Endodermal cell (in vitro differentiated cells): ENCODE results near the gene RNF10. TPM values are rescaled to one million over a fixed set of nuclear protein-coding genes. Genes with fewer than 3 reads are reported as not detected.

ENCODE experiments used
- DNase-seq: peaks from one replicate; pipeline ENCODE4 v3.0.0-alpha.2; 2017
- H3K27ac ChIP-seq: 2 replicates; pipeline ENCODE4 v1.5.1; 2013; ENCODE audit warnings: mild to moderate bottlenecking, low read depth, low read length, moderate library complexity
- H3K27me3 ChIP-seq: 2 replicates; pipeline ENCODE4 v1.6.1; 2013; ENCODE audit warnings: mild to moderate bottlenecking, low read length, moderate library complexity; ENCODE audit not compliant: insufficient read depth, control insufficient read depth, poor library complexity, severe bottlenecking
- H3K36me3 ChIP-seq: 2 replicates; pipeline ENCODE4 v1.7.0; 2013; ENCODE audit warnings: mild to moderate bottlenecking, low read length, moderate library complexity; ENCODE audit not compliant: control insufficient read depth, insufficient read depth
- H3K4me1 ChIP-seq: one replicate; pipeline ENCODE4 v1.7.0; 2013; ENCODE audit warnings: low read length; ENCODE audit not compliant: control insufficient read depth, insufficient read depth
- H3K4me3 ChIP-seq: 2 replicates; pipeline ENCODE4 v1.5.1; 2013; ENCODE audit warnings: mild to moderate bottlenecking, low read length, moderate library complexity
- H3K9ac ChIP-seq: 2 replicates; pipeline ENCODE4 v1.6.1; 2013; ENCODE audit warnings: mild to moderate bottlenecking, low read length, moderate library complexity; ENCODE audit not compliant: poor library complexity, severe bottlenecking; ENCODE audit errors: extremely low read depth
- H3K9me3 ChIP-seq: 2 replicates; pipeline ENCODE4 v1.6.1; 2013; ENCODE audit warnings: mild to moderate bottlenecking, low read length, moderate library complexity; ENCODE audit not compliant: control insufficient read depth
- H3K27ac Mint-ChIP-seq: 2 replicates; pipeline ENCODE4 v1.8.0; 2020; ENCODE audit warnings: mixed read lengths
- H3K27me3 Mint-ChIP-seq: 2 replicates; pipeline ENCODE4 v1.8.0; 2021; ENCODE audit warnings: mild to moderate bottlenecking, mixed read lengths; ENCODE audit not compliant: insufficient read depth
- H3K36me3 Mint-ChIP-seq: 2 replicates; pipeline ENCODE4 v1.8.0; 2020; ENCODE audit warnings: low read depth, mixed read lengths
- H3K4me1 Mint-ChIP-seq: 2 replicates; pipeline ENCODE4 v1.8.0; 2020; ENCODE audit warnings: mixed read lengths
- H3K4me3 Mint-ChIP-seq: 2 replicates; pipeline ENCODE4 v1.8.0; 2020; ENCODE audit warnings: mild to moderate bottlenecking, moderate library complexity, mixed read lengths
- H3K9me3 Mint-ChIP-seq: 2 replicates; pipeline ENCODE4 v1.8.0; 2020; ENCODE audit warnings: mild to moderate bottlenecking, mixed read lengths
- WGBS, 2 experiments: methylation state at CpG; one replicate each; pipeline versions ENCODE4 v1.1.5 to v1.1.7; 2013; ENCODE audit warnings: missing lambda C conversion rate in 2 of 2, mixed read lengths in 1 of 2; ENCODE audit not compliant: insufficient coverage in 1 of 2, insufficient read length in 1 of 2; 5-methylcytosine and 5-hydroxymethylcytosine counted together
- total RNA-seq, 2 donors: library from RNA; stranded (reverse); fragmentation: NEBNext Ultra II Directional in 1 of 2; extraction: Animal tissue kit (Norgen Biotek cat#: 25700) in 1 of 2; gene quantifications; 2 replicates in 1 of 2; 3 replicates in 1 of 2; pipeline ENCODE4 v1.2.1, GENCODE V29; 2021
- TF ChIP-seq, protein P1 (sequence below): fragments of 200-600 bp; sonication (generic); conservative IDR thresholded peaks from 2 replicates; pipeline ENCODE4 v1.5.0; 2021; ENCODE audit warnings: antibody characterized with exemption, mild to moderate bottlenecking

Gene RNF10
- total RNA-seq, 2 donors from 2014 or later: 167 to 182 TPM

DNA sequence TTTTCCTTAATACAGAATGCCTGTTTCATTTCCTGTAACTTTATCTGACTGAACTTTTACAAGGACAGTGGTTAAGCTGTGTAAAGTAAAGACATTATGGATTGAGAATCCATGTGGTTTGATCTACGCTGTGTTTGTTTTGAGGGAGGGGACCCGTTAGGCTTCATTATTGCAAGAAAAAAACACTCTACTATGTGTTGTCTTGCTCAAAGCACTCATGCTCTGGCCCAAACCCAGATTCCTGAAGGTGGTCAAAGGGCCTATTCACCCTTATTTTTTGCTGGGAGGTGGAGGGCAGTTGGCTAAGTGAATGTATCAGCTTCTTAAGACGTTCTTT is 11.9 kb downstream of the RNF10 start:
- Histone ChIP-seq H3K4me3 (no peak overlapping the region), H3K9ac (no peak overlapping the region), H3K4me1 (peaks cover 4% of the 10 kb centered on the region), H3K9me3 (no peaks in the 10 kb centered on the region), H3K27ac (no peak overlapping the region), H3K27me3 (no peaks in the 10 kb centered on the region), H3K36me3 (peaks cover 66% of the 10 kb centered on the region)
- no peak for DNase-seq
- no peaks in the 10 kb centered on the region for H3K27me3 Mint-ChIP-seq
- 94 to 100% methylated on average over 1 to 3 of the region's 3 CpGs for WGBS, 2 experiments
- TF ChIP-seq, protein P1, sequence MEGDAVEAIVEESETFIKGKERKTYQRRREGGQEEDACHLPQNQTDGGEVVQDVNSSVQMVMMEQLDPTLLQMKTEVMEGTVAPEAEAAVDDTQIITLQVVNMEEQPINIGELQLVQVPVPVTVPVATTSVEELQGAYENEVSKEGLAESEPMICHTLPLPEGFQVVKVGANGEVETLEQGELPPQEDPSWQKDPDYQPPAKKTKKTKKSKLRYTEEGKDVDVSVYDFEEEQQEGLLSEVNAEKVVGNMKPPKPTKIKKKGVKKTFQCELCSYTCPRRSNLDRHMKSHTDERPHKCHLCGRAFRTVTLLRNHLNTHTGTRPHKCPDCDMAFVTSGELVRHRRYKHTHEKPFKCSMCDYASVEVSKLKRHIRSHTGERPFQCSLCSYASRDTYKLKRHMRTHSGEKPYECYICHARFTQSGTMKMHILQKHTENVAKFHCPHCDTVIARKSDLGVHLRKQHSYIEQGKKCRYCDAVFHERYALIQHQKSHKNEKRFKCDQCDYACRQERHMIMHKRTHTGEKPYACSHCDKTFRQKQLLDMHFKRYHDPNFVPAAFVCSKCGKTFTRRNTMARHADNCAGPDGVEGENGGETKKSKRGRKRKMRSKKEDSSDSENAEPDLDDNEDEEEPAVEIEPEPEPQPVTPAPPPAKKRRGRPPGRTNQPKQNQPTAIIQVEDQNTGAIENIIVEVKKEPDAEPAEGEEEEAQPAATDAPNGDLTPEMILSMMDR: no peak
- peaks cover 23% of the 10 kb centered on the region for H3K36me3 Mint-ChIP-seq
- peaks cover 6% of the 10 kb centered on the region for H3K4me1 Mint-ChIP-seq
- H3K9me3 Mint-ChIP-seq: no peaks in the 10 kb centered on the region
- no peak overlapping the region for H3K4me3 Mint-ChIP-seq
- no peak overlapping the region for H3K27ac Mint-ChIP-seq

DNA sequence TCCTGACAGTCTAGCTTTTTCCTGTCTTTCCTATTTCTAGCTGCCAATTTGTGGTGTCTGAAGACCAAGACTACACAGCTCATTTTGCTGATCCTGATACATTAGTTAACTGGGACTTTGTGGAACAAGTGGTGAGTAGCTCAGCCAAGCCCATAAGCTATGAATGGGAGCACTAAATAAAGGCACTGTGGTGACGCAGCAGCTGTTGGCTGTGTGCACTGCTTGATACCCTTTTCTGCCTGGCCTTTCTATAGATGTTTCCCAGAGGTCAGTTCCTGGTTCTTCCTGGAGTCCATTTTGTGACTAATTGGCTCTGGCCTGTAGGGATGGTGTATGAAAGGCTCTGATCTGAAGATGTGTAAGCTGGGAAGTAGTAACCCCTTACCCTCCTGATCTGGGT is 20.5 kb downstream of the RNF10 start:
- Mint-ChIP-seq H3K27me3 (no peaks in the 10 kb centered on the region), H3K9me3 (no peaks in the 10 kb centered on the region), H3K4me3 (no peak overlapping the region), H3K4me1 (no peaks in the 10 kb centered on the region), H3K27ac (no peak overlapping the region), H3K36me3 (peaks cover 54% of the 10 kb centered on the region)
- 91 to 97% methylated on average over 1 of the region's 1 CpG for WGBS, 2 experiments
- DNase-seq: no peak
- Histone ChIP-seq H3K4me1 (no peaks in the 10 kb centered on the region), H3K9me3 (no peaks in the 10 kb centered on the region), H3K27me3 (no peaks in the 10 kb centered on the region), H3K4me3 (no peak overlapping the region), H3K36me3 (peaks cover 61% of the 10 kb centered on the region), H3K9ac (no peak overlapping the region), H3K27ac (no peak overlapping the region)
- TF ChIP-seq, protein P1: no peak

GRCh38 chr12:120557589-120557988 is 23.4 kb downstream of the RNF10 start:
- Mint-ChIP-seq H3K27me3 (no peaks in the 10 kb centered on the region), H3K36me3 (peaks cover 70% of the 10 kb centered on the region), H3K27ac (no peak overlapping the region), H3K9me3 (no peaks in the 10 kb centered on the region), H3K4me3 (no peak overlapping the region), H3K4me1 (no peaks in the 10 kb centered on the region)
- 93 to 100% methylated on average over 1 to 2 of the region's 2 CpGs for WGBS, 2 experiments
- Histone ChIP-seq H3K9me3 (no peaks in the 10 kb centered on the region), H3K9ac (no peak overlapping the region), H3K4me3 (no peak overlapping the region), H3K27ac (no peak overlapping the region), H3K4me1 (no peaks in the 10 kb centered on the region), H3K27me3 (no peaks in the 10 kb centered on the region), H3K36me3 (peaks cover 76% of the 10 kb centered on the region)
- DNase-seq: no peak
- TF ChIP-seq, protein P1: no peak
